Astrocyte (in vitro differentiated cells and primary cell): Measurements from ENCODE around the gene DDX17.

Source experiments
- EZH2 ChIP-seq: IDR thresholded peaks from 2 replicates; pipeline ENCODE4 v1.6.1; 2012; ENCODE audit warnings: mild to moderate bottlenecking, low read length, inconsistent platforms; ENCODE audit not compliant: insufficient read depth
- TF ChIP-seq, protein P1 (sequence below): IDR thresholded peaks from 2 replicates; pipeline ENCODE4 v1.5.1; 2011; ENCODE audit warnings: low read depth, mild to moderate bottlenecking, inconsistent platforms, low read length, moderate library complexity; ENCODE audit not compliant: insufficient read depth

GRCh38 chr22:38503021-38503420 is 3.1 kb downstream of the DDX17 start:
- TF ChIP-seq, protein P1, sequence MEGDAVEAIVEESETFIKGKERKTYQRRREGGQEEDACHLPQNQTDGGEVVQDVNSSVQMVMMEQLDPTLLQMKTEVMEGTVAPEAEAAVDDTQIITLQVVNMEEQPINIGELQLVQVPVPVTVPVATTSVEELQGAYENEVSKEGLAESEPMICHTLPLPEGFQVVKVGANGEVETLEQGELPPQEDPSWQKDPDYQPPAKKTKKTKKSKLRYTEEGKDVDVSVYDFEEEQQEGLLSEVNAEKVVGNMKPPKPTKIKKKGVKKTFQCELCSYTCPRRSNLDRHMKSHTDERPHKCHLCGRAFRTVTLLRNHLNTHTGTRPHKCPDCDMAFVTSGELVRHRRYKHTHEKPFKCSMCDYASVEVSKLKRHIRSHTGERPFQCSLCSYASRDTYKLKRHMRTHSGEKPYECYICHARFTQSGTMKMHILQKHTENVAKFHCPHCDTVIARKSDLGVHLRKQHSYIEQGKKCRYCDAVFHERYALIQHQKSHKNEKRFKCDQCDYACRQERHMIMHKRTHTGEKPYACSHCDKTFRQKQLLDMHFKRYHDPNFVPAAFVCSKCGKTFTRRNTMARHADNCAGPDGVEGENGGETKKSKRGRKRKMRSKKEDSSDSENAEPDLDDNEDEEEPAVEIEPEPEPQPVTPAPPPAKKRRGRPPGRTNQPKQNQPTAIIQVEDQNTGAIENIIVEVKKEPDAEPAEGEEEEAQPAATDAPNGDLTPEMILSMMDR = no peak
- no peak for TF ChIP-seq EZH2
